B cell (primary cell): ENCODE measurements around the gene CWC25. TPM values are rescaled to one million over a fixed set of nuclear protein-coding genes. Genes with fewer than 3 reads are reported as not detected.

ENCODE experiments used
- ATAC-seq: fragments of 200-7000 bp; cut with Tn5 transposase; one replicate; pipeline ENCODE4 v1.10.0; 2021; ENCODE audit warnings: low read depth, mild to moderate bottlenecking, moderate number of reproducible peaks, moderate library complexity
- CTCF ChIA-PET: fragments of 350-600 bp; sonication (Branson Sonifier 250); formaldehyde crosslinking; loops from one replicate; lab custom pipeline; 2021; ENCODE audit warnings: antibody characterized with exemption, inconsistent platforms; lab: Charles Lee
- POLR2A ChIA-PET: fragments of 350-600 bp; sonication (Branson Sonifier 250); formaldehyde crosslinking; loops from one replicate; lab custom pipeline; 2021; ENCODE audit warnings: antibody characterized with exemption; lab: Charles Lee
- DNase-seq: peaks from one replicate; pipeline ENCODE4 v3.0.0; 2013
- H2AFZ ChIP-seq: 2 replicates; pipeline ENCODE4 v1.6.1; 2012; ENCODE audit warnings: mild to moderate bottlenecking, low read depth, low read length; ENCODE audit not compliant: insufficient read depth, poor library complexity, severe bottlenecking
- H3K27ac ChIP-seq, 2 donors: 1 replicate in 1 of 2; 2 replicates in 1 of 2; pipeline ENCODE4 v1.5.1; 2012 to 2013; ENCODE audit warnings: low read length in 2 of 2, mild to moderate bottlenecking in 2 of 2, moderate library complexity in 1 of 2
- H3K27me3 ChIP-seq, 4 experiments: fragments of 200-600 bp in 1 of 4; sonication (generic) in 1 of 4; replicated peaks in 1 of 4; 1 replicate in 2 of 4; 2 replicates in 2 of 4; pipeline versions ENCODE4 v1.6.1 to v1.7.0; 2013 to 2016; ENCODE audit warnings: low read length in 3 of 4, mild to moderate bottlenecking in 2 of 4, mixed read lengths in 1 of 4, moderate library complexity in 1 of 4; ENCODE audit not compliant: insufficient read depth in 4 of 4, control insufficient read depth in 3 of 4; ENCODE audit errors: control extremely low read depth in 1 of 4
- H3K36me3 ChIP-seq, 2 experiments: replicated peaks in 1 of 2; 1 replicate in 1 of 2; 2 replicates in 1 of 2; pipeline versions ENCODE4 v1.6.1 to v1.7.1; 2013; ENCODE audit warnings: low read length in 1 of 2; ENCODE audit not compliant: insufficient read depth in 2 of 2, control insufficient read depth in 1 of 2; ENCODE audit errors: control extremely low read depth in 1 of 2, extremely low read depth in 1 of 2
- H3K4me1 ChIP-seq, 2 donors: fragments of 200-600 bp in 1 of 2; sonication (generic) in 1 of 2; 1 replicate in 1 of 2; 2 replicates in 1 of 2; pipeline versions ENCODE4 v1.5.1 to v1.6.1; 2013 to 2017; ENCODE audit warnings: low read length in 2 of 2; ENCODE audit not compliant: control insufficient read depth in 2 of 2, insufficient read depth in 2 of 2
- H3K4me2 ChIP-seq: replicated peaks from 2 replicates; pipeline ENCODE3; 2012; ENCODE audit warnings: mild to moderate bottlenecking, low read depth, low read length; ENCODE audit not compliant: poor library complexity, severe bottlenecking
- H3K4me3 ChIP-seq, 5 experiments: fragments of 200-600 bp in 1 of 5; sonication (generic) in 1 of 5; 1 replicate in 3 of 5; 2 replicates in 2 of 5; pipeline versions ENCODE4 v1.5.1 to v1.7.0; 2011 to 2016; ENCODE audit warnings: low read length in 4 of 5, mild to moderate bottlenecking in 4 of 5, low read depth in 2 of 5, control low read depth in 1 of 5, moderate library complexity in 1 of 5; ENCODE audit not compliant: insufficient read depth in 1 of 5; ENCODE audit errors: control extremely low read depth in 1 of 5, extremely low read depth in 1 of 5
- H3K79me2 ChIP-seq: fragments of 200-600 bp; sonication (generic); one replicate; pipeline ENCODE4 v1.6.0; 2016; ENCODE audit warnings: low read length; ENCODE audit not compliant: control insufficient read depth, insufficient read depth
- H3K9ac ChIP-seq: fragments of 200-600 bp; sonication (generic); 2 replicates; pipeline ENCODE4 v1.6.1; 2017; ENCODE audit warnings: mild to moderate bottlenecking, low read length, moderate library complexity
- H3K9me3 ChIP-seq, 3 donors: one replicate each; pipeline versions ENCODE4 v1.6.1 to v1.7.1; 2013; ENCODE audit warnings: low read length in 2 of 3; ENCODE audit not compliant: control insufficient read depth in 2 of 3, insufficient read depth in 1 of 3; ENCODE audit errors: control extremely low read depth in 1 of 3
- H4K20me1 ChIP-seq: 2 replicates; pipeline ENCODE4 v1.6.0; 2012; ENCODE audit warnings: mild to moderate bottlenecking, low read length; ENCODE audit not compliant: insufficient read depth, control insufficient read depth, poor library complexity, severe bottlenecking
- H3K27ac Mint-ChIP-seq: one replicate; pipeline ENCODE4 v1.8.0; 2021; ENCODE audit warnings: mixed read lengths
- H3K27me3 Mint-ChIP-seq: one replicate; pipeline ENCODE4 v1.8.0; 2021; ENCODE audit warnings: mixed read lengths
- H3K4me1 Mint-ChIP-seq: one replicate; pipeline ENCODE4 v1.8.0; 2021; ENCODE audit warnings: mixed read lengths
- H3K4me3 Mint-ChIP-seq: one replicate; pipeline ENCODE4 v1.8.0; 2021; ENCODE audit warnings: mixed read lengths
- H3K9me3 Mint-ChIP-seq: one replicate; pipeline ENCODE4 v1.8.0; 2022; ENCODE audit warnings: mixed read lengths; ENCODE audit not compliant: insufficient read depth
- CTCF ChIP-seq: fragments of 200-600 bp; IDR thresholded peaks from one replicate; pipeline ENCODE4 v1.8.0; 2022; ENCODE audit warnings: antibody characterized with exemption, mild to moderate bottlenecking
- EZH2 ChIP-seq: IDR thresholded peaks from 2 replicates; pipeline ENCODE4 v1.6.1; 2012; ENCODE audit warnings: borderline replicate concordance, low read depth, mild to moderate bottlenecking, moderate library complexity, low read length; ENCODE audit not compliant: insufficient read depth, poor library complexity, severe bottlenecking
- WGBS: methylation state at CpG from one replicate; pipeline ENCODE4 v1.1.5; 2013; ENCODE audit warnings: missing lambda C conversion rate; ENCODE audit not compliant: insufficient coverage; 5-methylcytosine and 5-hydroxymethylcytosine counted together
- intact Hi-C: fragments of 100-400 bp; cut with micrococcal nuclease; formaldehyde crosslinking; loops from one replicate; pipeline ENCODE4 v1.10.0; 2022
- polyA plus RNA-seq: library from polyadenylated mRNA; depleted of rRNA; stranded (reverse); fragments of >200 nt; gene quantifications from 2 replicates; pipeline ENCODE4 v1.2.3, GENCODE V29; 2012
- total RNA-seq, 2 donors: library from RNA; stranded (reverse); fragments of 120-200 nt in 1 of 2; gene quantifications; 1 replicate in 1 of 2; 2 replicates in 1 of 2; pipeline versions ENCODE4 v1.2.3 to v1.2.4, GENCODE V29; 2013 to 2022

CWC25 gene
- total and polyA plus RNA-seq, 2 donors (not counting 1 experiment from before 2014, with no cell fraction given) = 39.3 to 40.8 TPM

- H2AFZ ChIP-seq = no peak overlapping the region
- 77% methylated on average over 5 of the region's 9 CpGs for WGBS
- Mint-ChIP-seq H3K4me3 (peak overlapping the region; percentile 99), H3K27me3 (no peaks in the 10 kb centered on the region), H3K9me3 (no peaks in the 10 kb centered on the region), H3K27ac (peak overlapping the region; percentile 77), H3K4me1 (peaks cover 74% of the 10 kb centered on the region)
- peaks cover 76% of the 10 kb centered on the region for H4K20me1 ChIP-seq
- TF ChIP-seq EZH2 (no peak), CTCF (no peak)
- peak overlapping the region; percentile 97 for H3K4me2 ChIP-seq
- H3K4me1 ChIP-seq = peaks cover 57 to 70% of the 10 kb centered on the region in 2 donors
- no peak for ATAC-seq
- H3K79me2 ChIP-seq = peaks cover 77% of the 10 kb centered on the region
- H3K9ac ChIP-seq = peak overlapping the region; percentile 99
- H3K36me3 ChIP-seq = peaks cover 0 to 20% of the 10 kb centered on the region in 2 experiments
- intact Hi-C loops = no loop called here
- no peaks in the 10 kb centered on the region for H3K9me3 ChIP-seq
- ChIA-PET POLR2A (interaction anchor here (0.6 to 4.7 kb wide), 4 partner anchors 9 to 61 kb away, joined by 3 to 27 read pairs (median 12); partner anchors contain the start of gene LASP1NB), CTCF (interaction anchor here (0.6 to 3.6 kb wide), 4 partner anchors 21 to 110 kb away, joined by 3 to 15 read pairs (median 4); no protein-coding TSS in a partner anchor)
- no peaks in the 10 kb centered on the region for H3K27me3 ChIP-seq
- no peak overlapping the region for H3K4me3 ChIP-seq
- peak overlapping the region; percentile 22 to 75 for H3K27ac ChIP-seq
- no peak for DNase-seq
Observed at GRCh38 chr17:38872671-38873385, 47.7 kb upstream of the CWC25 start.

GRCh38 chr17:38872027-38872511, 46.9 kb upstream of the CWC25 start:
- Histone ChIP-seq H3K4me3 (peak overlapping the region in 1 of 5 experiments; percentile 100), H3K9ac (peak overlapping the region; percentile 99), H2AFZ (no peak overlapping the region), H3K4me1 (peaks cover 52 to 70% of the 10 kb centered on the region in 2 donors), H4K20me1 (peaks cover 68% of the 10 kb centered on the region), H3K27ac (peak overlapping the region; percentile 49 to 75), H3K36me3 (peaks cover 0 to 14% of the 10 kb centered on the region in 2 experiments), H3K27me3 (no peaks in the 10 kb centered on the region), H3K79me2 (peaks cover 69% of the 10 kb centered on the region), H3K4me2 (peak overlapping the region; percentile 97), H3K9me3 (no peaks in the 10 kb centered on the region)
- no peaks in the 10 kb centered on the region for H3K9me3 Mint-ChIP-seq
- WGBS = 78% methylated on average over 1 of the region's 5 CpGs
- peak overlapping the region; percentile 99 for H3K4me3 Mint-ChIP-seq
- CTCF ChIA-PET = interaction anchor here (1.2 to 5.5 kb wide), 8 partner anchors 18 to 293 kb away, joined by 3 to 50 read pairs (median 5); partner anchors contain the start of gene RPL23
- H3K27ac Mint-ChIP-seq = peak overlapping the region; percentile 89
- H3K4me1 Mint-ChIP-seq = peaks cover 72% of the 10 kb centered on the region
- no peak for ATAC-seq
- intact Hi-C loops = no loop called here
- no peaks in the 10 kb centered on the region for H3K27me3 Mint-ChIP-seq
- DNase-seq = peak; percentile 44
- TF ChIP-seq EZH2 (no peak), CTCF (no peak)
- POLR2A ChIA-PET = interaction anchor here (0.5 to 4.7 kb wide), 4 partner anchors 8 to 51 kb away, joined by 3 to 27 read pairs (median 12); partner anchors contain the start of gene LASP1NB
